ENCODE measurements around the gene AHNAK.
A peak's percentile ranks its signal among the peaks of the same experiment; 100 is the strongest.

The AHNAK gene

GRCh38 chr11:62406034-62406433 lies 140.6 kb downstream of the AHNAK start:
- DNase-seq (ENCODE audit: low read depth in 3 of 3): no peak

- no peak for DNase-seq (ENCODE audit: low read depth in 3 of 3)
Measured at GRCh38 chr11:62404901-62405300, 141.7 kb downstream of the AHNAK start.

- no peak for DNase-seq (ENCODE audit: low read depth in 3 of 3)
Measured at GRCh38 chr11:62404435-62404834, 142.2 kb downstream of the AHNAK start.

- no peak for DNase-seq (ENCODE audit: low read depth in 3 of 3)
Measured at GRCh38 chr11:62402960-62403730, 143.5 kb downstream of the AHNAK start.

GRCh38 chr11:62402226-62402959 lies 144.2 kb downstream of the AHNAK start:
- DNase-seq (ENCODE audit: low read depth in 3 of 3): peak; percentile 24 to 33 (median 27)

- no peak for DNase-seq (ENCODE audit: low read depth in 3 of 3)
Measured at GRCh38 chr11:62401811-62402210, 144.8 kb downstream of the AHNAK start.

GRCh38 chr11:62401356-62401755 lies 145.2 kb downstream of the AHNAK start:
- DNase-seq (ENCODE audit: low read depth in 3 of 3): no peak

- DNase-seq (ENCODE audit: low read depth in 3 of 3): no peak
Measured at GRCh38 chr11:62400760-62401159, 145.8 kb downstream of the AHNAK start.

GRCh38 chr11:62400281-62400680 lies 146.3 kb downstream of the AHNAK start:
- no peak for DNase-seq (ENCODE audit: low read depth in 3 of 3)

GRCh38 chr11:62399878-62400266 lies 146.7 kb downstream of the AHNAK start:
- no peak for DNase-seq (ENCODE audit: low read depth in 3 of 3)

GRCh38 chr11:62399172-62399877 lies 147.3 kb downstream of the AHNAK start:
- no peak for DNase-seq (ENCODE audit: low read depth in 3 of 3)

GRCh38 chr11:62398011-62398994 lies 148.3 kb downstream of the AHNAK start:
- DNase-seq (ENCODE audit: low read depth in 3 of 3): no peak

- no peak for DNase-seq (ENCODE audit: low read depth in 3 of 3)
Measured at GRCh38 chr11:62395885-62396551, 150.6 kb downstream of the AHNAK start.

- DNase-seq (ENCODE audit: low read depth in 3 of 3): peak in 1 of 3 donors; percentile 37
Measured at GRCh38 chr11:62394825-62395538, 151.6 kb downstream of the AHNAK start.

- DNase-seq (ENCODE audit: low read depth in 3 of 3): no peak
Measured at GRCh38 chr11:62393735-62394134, 152.9 kb downstream of the AHNAK start.

- no peak for DNase-seq (ENCODE audit: low read depth in 3 of 3)
Measured at GRCh38 chr11:62393061-62393611, 153.5 kb downstream of the AHNAK start.

- no peak for DNase-seq (ENCODE audit: low read depth in 3 of 3)
Measured at GRCh38 chr11:62392506-62392905, 154.1 kb downstream of the AHNAK start.

- no peak for DNase-seq (ENCODE audit: low read depth in 3 of 3)
Measured at GRCh38 chr11:62391642-62392425, 154.8 kb downstream of the AHNAK start.

GRCh38 chr11:62390722-62391121 lies 155.9 kb downstream of the AHNAK start:
- no peak for DNase-seq (ENCODE audit: low read depth in 3 of 3)

All from stimulated activated CD4-positive, alpha-beta T cell treated with anti-CD3 and anti-CD28 coated beads, TNF-alpha, amount 100 ng/mL, for 48 hours (primary cell).